ENCODE results near the gene URAD.

Gene URAD

DNA sequence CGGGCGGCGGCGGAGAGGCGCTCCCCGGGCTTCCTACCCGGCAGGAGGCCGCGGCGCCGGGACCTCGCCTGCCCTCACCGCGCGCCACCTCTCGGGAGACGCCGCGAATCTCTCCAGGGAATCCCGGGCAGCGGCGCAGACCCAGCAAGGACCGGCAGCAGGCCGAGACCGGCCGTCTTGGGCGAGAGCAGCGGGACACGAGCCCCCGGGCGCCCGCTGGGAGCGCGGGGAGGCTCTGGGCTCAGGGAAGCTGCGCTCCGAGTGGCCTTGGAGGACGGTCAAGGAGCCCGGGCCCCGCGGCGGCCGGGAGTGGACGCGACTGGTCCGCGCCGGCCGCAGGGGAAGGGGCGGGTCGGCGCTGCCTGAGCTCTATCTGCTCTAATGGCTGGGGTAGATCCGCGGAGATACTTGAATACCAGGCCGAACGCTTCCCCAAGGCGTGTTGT, 34.1 kb downstream of the URAD start:
- no peak for DNase-seq

GRCh38 chr13:27953676-27954405, 34.7 kb downstream of the URAD start:
- peak; percentile 39 for DNase-seq

- no peak for DNase-seq
These were observed 35.4 kb downstream of the URAD start for GRCh38 chr13:27952876-27953675.

- no peak for DNase-seq
These were observed 45.5 kb downstream of the URAD start for GRCh38 chr13:27942972-27943371.

GRCh38 chr13:27933580-27934328, 54.7 kb downstream of the URAD start:
- no peak for DNase-seq

GRCh38 chr13:27933118-27933517, 55.4 kb downstream of the URAD start:
- no peak for DNase-seq

GRCh38 chr13:27929868-27930267, 58.6 kb downstream of the URAD start:
- no peak for DNase-seq

GRCh38 chr13:27928805-27929753, 59.4 kb downstream of the URAD start:
- no peak for DNase-seq

- no peak for DNase-seq
These were observed 60.1 kb downstream of the URAD start for GRCh38 chr13:27928353-27928804.
